DOHH2 (cell line): ENCODE results near the gene GPN1.

ENCODE experiments used
- H3F3A ChIP-seq: fragments of 200-600 bp; sonication (generic), shearing (Covaris generic); 2 replicates; pipeline ENCODE4 v1.6.0; 2016; ENCODE audit warnings: antibody characterized with exemption, mild to moderate bottlenecking; ENCODE audit not compliant: control insufficient read depth, insufficient read depth
- H3K27ac ChIP-seq: fragments of 200-600 bp; sonication (generic); 2 replicates; pipeline ENCODE4 v1.5.1; 2014; ENCODE audit warnings: low read depth, mild to moderate bottlenecking, low read length, moderate library complexity
- H3K27me3 ChIP-seq: fragments of 200-600 bp; sonication (generic); 2 replicates; pipeline ENCODE4 v1.6.1; 2014; ENCODE audit warnings: mild to moderate bottlenecking, low read length, mixed read lengths; ENCODE audit not compliant: control insufficient read depth
- H3K36me3 ChIP-seq: fragments of 200-600 bp; sonication (generic); 2 replicates; pipeline ENCODE4 v1.6.1; 2014; ENCODE audit warnings: mild to moderate bottlenecking, low read length, moderate library complexity, mixed read lengths; ENCODE audit not compliant: control insufficient read depth
- H3K4me1 ChIP-seq: fragments of 200-600 bp; sonication (generic); 2 replicates; pipeline ENCODE4 v1.6.1; 2014; ENCODE audit warnings: mild to moderate bottlenecking, low read length, mixed read lengths; ENCODE audit not compliant: control insufficient read depth
- H3K4me2 ChIP-seq: fragments of 200-600 bp; sonication (generic); 2 replicates; pipeline ENCODE4 v1.6.0; 2014; ENCODE audit warnings: mild to moderate bottlenecking, low read length, moderate library complexity
- H3K4me3 ChIP-seq: fragments of 200-600 bp; sonication (generic); 2 replicates; pipeline ENCODE4 v1.5.1; 2014; ENCODE audit warnings: mild to moderate bottlenecking, low read length, mixed read lengths
- H3K79me2 ChIP-seq: fragments of 200-600 bp; sonication (generic); 2 replicates; pipeline ENCODE4 v1.6.1; 2014; ENCODE audit warnings: mild to moderate bottlenecking, low read length, mixed read lengths; ENCODE audit not compliant: control insufficient read depth
- H3K9me2 ChIP-seq: fragments of 200-600 bp; sonication (generic); replicated peaks from 2 replicates; pipeline ENCODE4 v1.6.1; 2014; ENCODE audit warnings: mild to moderate bottlenecking, low read length, mixed read lengths; ENCODE audit not compliant: control insufficient read depth
- H3K9me3 ChIP-seq: fragments of 200-600 bp; sonication (generic); 2 replicates; pipeline ENCODE4 v1.6.1; 2014; ENCODE audit warnings: antibody characterized with exemption, low read length, mixed read lengths; ENCODE audit not compliant: control insufficient read depth, insufficient read depth
- H4K20me1 ChIP-seq: fragments of 200-600 bp; sonication (generic); 2 replicates; pipeline ENCODE4 v1.6.0; 2014; ENCODE audit warnings: low read depth, mild to moderate bottlenecking, antibody characterized with exemption, low read length, moderate library complexity; ENCODE audit not compliant: control insufficient read depth, insufficient read depth
- EZH2phosphoT487 ChIP-seq: fragments of 200-600 bp; sonication (generic); IDR thresholded peaks from 2 replicates; pipeline ENCODE4 v1.6.1; 2017; ENCODE audit warnings: borderline replicate concordance, mild to moderate bottlenecking, antibody characterized with exemption, low read length, moderate library complexity, mixed read lengths
- TF ChIP-seq, protein P1 (sequence below): fragments of 200-600 bp; sonication (generic); IDR thresholded peaks from one replicate; pipeline ENCODE4 v1.5.1; 2014; ENCODE audit warnings: antibody characterized with exemption, mild to moderate bottlenecking, low read depth, low read length; ENCODE audit not compliant: poor library complexity, severe bottlenecking

GPN1 gene

DNA sequence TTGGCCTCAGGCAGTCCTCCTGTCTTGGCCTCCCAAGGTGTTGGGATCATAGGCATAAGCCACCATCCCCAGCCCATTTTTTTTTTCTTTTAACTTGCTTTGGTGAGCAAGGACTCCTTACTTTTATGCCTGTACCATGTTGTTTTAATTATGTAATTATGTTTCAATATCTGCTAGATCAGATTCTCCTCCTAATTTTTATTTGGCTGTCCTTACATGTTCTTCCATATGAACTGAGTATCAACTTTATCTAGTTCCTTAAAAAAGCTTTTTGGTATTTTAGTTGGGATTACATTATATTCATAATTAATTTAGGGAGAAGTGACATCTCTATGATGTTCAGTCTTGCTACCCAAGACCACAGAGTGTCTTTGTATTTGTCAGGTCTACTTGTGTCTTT, 16.3 kb downstream of the GPN1 start:
- H3K36me3 ChIP-seq = peaks cover 59% of the 10 kb centered on the region
- no peak for TF ChIP-seq EZH2phosphoT487
- TF ChIP-seq, protein P1, sequence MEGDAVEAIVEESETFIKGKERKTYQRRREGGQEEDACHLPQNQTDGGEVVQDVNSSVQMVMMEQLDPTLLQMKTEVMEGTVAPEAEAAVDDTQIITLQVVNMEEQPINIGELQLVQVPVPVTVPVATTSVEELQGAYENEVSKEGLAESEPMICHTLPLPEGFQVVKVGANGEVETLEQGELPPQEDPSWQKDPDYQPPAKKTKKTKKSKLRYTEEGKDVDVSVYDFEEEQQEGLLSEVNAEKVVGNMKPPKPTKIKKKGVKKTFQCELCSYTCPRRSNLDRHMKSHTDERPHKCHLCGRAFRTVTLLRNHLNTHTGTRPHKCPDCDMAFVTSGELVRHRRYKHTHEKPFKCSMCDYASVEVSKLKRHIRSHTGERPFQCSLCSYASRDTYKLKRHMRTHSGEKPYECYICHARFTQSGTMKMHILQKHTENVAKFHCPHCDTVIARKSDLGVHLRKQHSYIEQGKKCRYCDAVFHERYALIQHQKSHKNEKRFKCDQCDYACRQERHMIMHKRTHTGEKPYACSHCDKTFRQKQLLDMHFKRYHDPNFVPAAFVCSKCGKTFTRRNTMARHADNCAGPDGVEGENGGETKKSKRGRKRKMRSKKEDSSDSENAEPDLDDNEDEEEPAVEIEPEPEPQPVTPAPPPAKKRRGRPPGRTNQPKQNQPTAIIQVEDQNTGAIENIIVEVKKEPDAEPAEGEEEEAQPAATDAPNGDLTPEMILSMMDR = no peak
- H3K4me2 ChIP-seq = no peak overlapping the region
- no peak overlapping the region for H3K4me3 ChIP-seq
- H4K20me1 ChIP-seq = no peaks in the 10 kb centered on the region
- no peak overlapping the region for H3K27ac ChIP-seq
- H3K9me3 ChIP-seq = no peaks in the 10 kb centered on the region
- no peaks in the 10 kb centered on the region for H3K4me1 ChIP-seq
- H3K79me2 ChIP-seq = no peaks in the 10 kb centered on the region
- no peaks in the 10 kb centered on the region for H3K27me3 ChIP-seq
- H3F3A ChIP-seq = 0 out of 2 replicates have a peak, but pooled peaks cover 3% of the 10 kb centered on the region
- no peaks in the 10 kb centered on the region for H3K9me2 ChIP-seq

DNA sequence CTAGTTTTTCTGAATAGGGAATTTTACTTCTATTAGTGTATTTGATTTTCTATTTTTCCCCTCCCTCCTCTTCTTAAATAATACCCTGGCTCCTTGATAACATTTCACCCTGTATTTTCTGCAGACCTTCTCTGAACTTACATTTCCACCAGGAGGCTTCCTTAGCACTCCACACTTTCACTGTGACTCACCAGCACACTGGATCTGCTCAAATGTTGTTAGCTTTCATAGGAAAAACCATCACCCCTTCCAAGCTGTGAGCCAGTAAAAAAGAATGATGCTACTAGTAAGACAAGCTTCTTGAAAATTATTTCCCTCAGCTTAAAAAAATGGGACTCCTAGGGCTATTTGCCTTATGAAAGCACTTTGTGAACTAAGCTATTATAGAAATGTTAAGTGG, 18.4 kb downstream of the GPN1 start:
- Histone ChIP-seq H3K4me2 (no peak overlapping the region), H3K4me3 (no peak overlapping the region), H3K4me1 (no peaks in the 10 kb centered on the region), H3K27me3 (no peaks in the 10 kb centered on the region), H3K79me2 (no peaks in the 10 kb centered on the region), H3K27ac (no peak overlapping the region), H3K36me3 (peaks cover 61% of the 10 kb centered on the region), H3K9me2 (no peaks in the 10 kb centered on the region), H3F3A (no peaks in the 10 kb centered on the region), H4K20me1 (no peaks in the 10 kb centered on the region), H3K9me3 (no peaks in the 10 kb centered on the region)
- TF ChIP-seq, protein P1 = no peak
- no peak for TF ChIP-seq EZH2phosphoT487

DNA sequence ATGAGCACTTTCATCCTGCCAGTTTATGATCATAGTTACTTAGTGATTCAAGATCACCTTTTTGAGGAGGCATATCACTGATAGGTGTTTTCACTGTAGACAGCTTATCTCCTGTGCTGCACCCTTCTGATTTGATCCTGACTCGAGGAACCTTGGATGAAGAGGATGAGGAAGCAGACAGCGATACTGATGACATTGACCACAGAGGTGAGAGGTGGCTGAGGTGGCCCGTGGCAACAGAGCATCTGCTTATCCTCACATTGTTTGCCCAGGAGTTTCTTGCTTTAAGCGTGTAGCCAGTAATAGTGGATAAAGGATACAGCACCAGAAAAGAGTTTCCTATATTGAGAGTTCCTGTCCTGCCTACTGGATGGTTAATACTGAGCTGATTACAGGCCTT, 18.9 kb downstream of the GPN1 start:
- H3K36me3 ChIP-seq = peaks cover 62% of the 10 kb centered on the region
- H3K9me3 ChIP-seq = no peaks in the 10 kb centered on the region
- no peaks in the 10 kb centered on the region for H3K27me3 ChIP-seq
- H4K20me1 ChIP-seq = no peaks in the 10 kb centered on the region
- no peak overlapping the region for H3K4me2 ChIP-seq
- H3K4me3 ChIP-seq = no peak overlapping the region
- H3K4me1 ChIP-seq = no peaks in the 10 kb centered on the region
- H3K79me2 ChIP-seq = no peaks in the 10 kb centered on the region
- H3K9me2 ChIP-seq = no peaks in the 10 kb centered on the region
- H3K27ac ChIP-seq = no peak overlapping the region
- no peak for TF ChIP-seq EZH2phosphoT487
- TF ChIP-seq, protein P1 = no peak
- H3F3A ChIP-seq = no peaks in the 10 kb centered on the region

DNA sequence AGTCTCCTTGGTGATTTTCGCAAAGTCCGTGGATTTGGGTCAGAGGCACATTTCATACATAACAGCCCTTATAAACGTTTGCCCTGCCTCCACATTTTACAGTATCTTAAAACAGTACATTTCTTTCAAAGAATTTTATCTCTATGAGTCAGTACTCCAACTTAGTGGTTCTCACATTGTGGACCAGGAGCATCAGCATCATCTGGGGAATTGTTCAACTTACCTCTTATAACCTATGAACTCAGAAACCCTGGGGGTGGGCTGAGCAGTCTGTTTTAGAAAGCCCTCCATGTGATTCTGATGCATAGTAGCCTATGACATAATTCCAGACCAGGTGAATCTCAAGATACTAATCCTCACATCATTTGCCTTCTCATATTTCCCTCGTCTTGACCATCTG, 22.2 kb downstream of the GPN1 start:
- Histone ChIP-seq H4K20me1 (no peaks in the 10 kb centered on the region), H3K36me3 (peaks cover 78% of the 10 kb centered on the region), H3K4me3 (no peak overlapping the region), H3F3A (no peaks in the 10 kb centered on the region), H3K79me2 (no peaks in the 10 kb centered on the region), H3K9me2 (no peaks in the 10 kb centered on the region), H3K9me3 (no peaks in the 10 kb centered on the region), H3K4me2 (no peak overlapping the region), H3K27ac (no peak overlapping the region), H3K4me1 (no peaks in the 10 kb centered on the region), H3K27me3 (no peaks in the 10 kb centered on the region)
- TF ChIP-seq, protein P1 = no peak
- no peak for TF ChIP-seq EZH2phosphoT487
